ENCODE measurements around the gene TFDP1. TPM values are rescaled to one million over a fixed set of nuclear protein-coding genes. Genes with fewer than 3 reads are reported as not detected.

Gene TFDP1
- total RNA-seq, 1 donor, result 102 TPM

GRCh38 chr13:113550453-113550852 lies 34.1 kb upstream of the TFDP1 start:
- DNase-seq (ENCODE audit: low read depth), result no peak
- no peak overlapping the region for H3K4me3 ChIP-seq (ENCODE audit: low read depth, low read length)
- TF ChIP-seq, protein P1, sequence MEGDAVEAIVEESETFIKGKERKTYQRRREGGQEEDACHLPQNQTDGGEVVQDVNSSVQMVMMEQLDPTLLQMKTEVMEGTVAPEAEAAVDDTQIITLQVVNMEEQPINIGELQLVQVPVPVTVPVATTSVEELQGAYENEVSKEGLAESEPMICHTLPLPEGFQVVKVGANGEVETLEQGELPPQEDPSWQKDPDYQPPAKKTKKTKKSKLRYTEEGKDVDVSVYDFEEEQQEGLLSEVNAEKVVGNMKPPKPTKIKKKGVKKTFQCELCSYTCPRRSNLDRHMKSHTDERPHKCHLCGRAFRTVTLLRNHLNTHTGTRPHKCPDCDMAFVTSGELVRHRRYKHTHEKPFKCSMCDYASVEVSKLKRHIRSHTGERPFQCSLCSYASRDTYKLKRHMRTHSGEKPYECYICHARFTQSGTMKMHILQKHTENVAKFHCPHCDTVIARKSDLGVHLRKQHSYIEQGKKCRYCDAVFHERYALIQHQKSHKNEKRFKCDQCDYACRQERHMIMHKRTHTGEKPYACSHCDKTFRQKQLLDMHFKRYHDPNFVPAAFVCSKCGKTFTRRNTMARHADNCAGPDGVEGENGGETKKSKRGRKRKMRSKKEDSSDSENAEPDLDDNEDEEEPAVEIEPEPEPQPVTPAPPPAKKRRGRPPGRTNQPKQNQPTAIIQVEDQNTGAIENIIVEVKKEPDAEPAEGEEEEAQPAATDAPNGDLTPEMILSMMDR (IDR thresholded peaks at IDR 0.05; ENCODE audit: insufficient read depth, low read length), result no peak

- TF ChIP-seq, protein P1 (IDR thresholded peaks at IDR 0.05; ENCODE audit: insufficient read depth, low read length), result no peak
- no peak for DNase-seq (ENCODE audit: low read depth)
- no peak overlapping the region for H3K4me3 ChIP-seq (ENCODE audit: low read depth, low read length)
Measured at GRCh38 chr13:113551081-113552000, 33.2 kb upstream of the TFDP1 start.

- TF ChIP-seq, protein P1 (IDR thresholded peaks at IDR 0.05; ENCODE audit: insufficient read depth, low read length), result no peak
- no peak for DNase-seq (ENCODE audit: low read depth)
- H3K4me3 ChIP-seq (ENCODE audit: low read depth, low read length), result no peak overlapping the region
Measured at GRCh38 chr13:113552079-113552478, 32.5 kb upstream of the TFDP1 start.

DNA sequence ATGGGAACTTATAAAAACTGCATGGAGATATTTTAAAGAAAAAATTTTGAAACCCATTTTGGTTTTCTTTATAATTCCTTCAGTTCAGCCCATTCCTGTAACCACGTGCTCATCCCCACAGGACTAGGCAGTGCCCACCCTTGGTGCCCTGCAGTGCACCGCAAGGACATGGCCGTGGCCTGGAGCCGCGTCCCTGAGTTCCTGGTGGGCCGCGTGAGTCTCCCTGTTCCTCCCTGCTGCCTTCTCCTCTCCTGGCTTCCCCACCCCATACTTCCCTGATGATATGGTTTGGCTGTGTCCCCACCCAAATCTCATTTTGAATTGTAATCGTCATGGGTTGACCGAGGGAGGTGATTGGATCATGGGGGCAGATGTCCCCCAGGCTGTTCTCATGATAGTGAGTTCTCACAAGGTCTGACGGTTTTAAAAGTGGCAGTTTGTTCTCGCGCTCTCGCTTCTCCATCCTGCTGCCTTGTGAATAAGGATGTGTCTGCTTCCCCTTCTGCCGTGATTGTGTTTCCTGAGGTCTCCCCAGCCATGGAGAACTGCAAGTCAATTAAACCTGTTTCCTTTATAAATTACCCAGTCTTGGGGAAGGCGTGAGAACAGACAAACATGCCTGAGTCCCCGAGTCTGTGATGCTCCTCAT lies 31.6 kb upstream of the TFDP1 start:
- no peak for DNase-seq (ENCODE audit: low read depth)
- TF ChIP-seq, protein P1 (IDR thresholded peaks at IDR 0.05; ENCODE audit: insufficient read depth, low read length), result no peak
- H3K4me3 ChIP-seq (ENCODE audit: low read depth, low read length), result no peak overlapping the region

DNA sequence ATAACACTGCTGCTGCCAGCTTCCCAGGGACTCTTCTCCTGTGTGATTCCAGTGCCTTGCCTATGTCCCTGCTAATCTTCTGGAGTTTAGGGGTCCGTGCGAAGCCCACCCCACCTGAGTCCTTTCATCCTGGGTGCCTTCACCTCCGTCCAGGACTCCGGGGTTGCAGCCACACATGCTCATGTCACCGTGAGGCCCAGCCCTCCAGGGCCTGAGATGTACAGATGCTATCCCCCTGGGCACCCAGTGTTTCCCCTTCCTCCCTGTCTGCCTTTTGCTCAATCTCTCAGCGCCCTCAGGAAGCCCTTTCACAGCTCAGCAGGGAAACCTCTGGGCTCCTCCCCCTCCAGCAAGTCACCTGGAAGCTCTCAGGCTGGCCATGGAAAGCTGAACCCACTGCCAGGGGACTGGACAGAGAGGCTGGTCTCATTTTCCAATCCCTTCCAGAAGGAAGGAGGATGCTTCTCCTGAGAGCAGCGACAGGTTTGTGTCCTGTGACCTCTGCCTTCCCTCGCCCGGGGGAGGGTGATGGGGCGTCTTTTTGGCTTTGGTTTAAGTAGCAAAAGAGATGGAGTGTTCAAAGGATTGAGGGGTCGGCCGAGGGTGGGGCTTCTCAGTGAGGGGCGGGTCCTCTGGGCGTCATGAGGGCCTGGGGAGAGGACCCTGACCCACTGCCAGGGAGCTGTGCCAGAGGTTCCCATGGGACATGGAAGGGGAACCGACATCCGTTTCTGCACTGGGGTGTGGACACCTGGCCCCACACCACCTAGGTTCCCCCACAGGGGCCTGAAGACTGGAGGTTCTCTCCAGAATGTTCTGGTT lies 30.8 kb upstream of the TFDP1 start:
- DNase-seq (ENCODE audit: low read depth), result no peak
- H3K4me3 ChIP-seq (ENCODE audit: low read depth, low read length), result no peak overlapping the region
- TF ChIP-seq, protein P1 (IDR thresholded peaks at IDR 0.05; ENCODE audit: insufficient read depth, low read length), result no peak

DNA sequence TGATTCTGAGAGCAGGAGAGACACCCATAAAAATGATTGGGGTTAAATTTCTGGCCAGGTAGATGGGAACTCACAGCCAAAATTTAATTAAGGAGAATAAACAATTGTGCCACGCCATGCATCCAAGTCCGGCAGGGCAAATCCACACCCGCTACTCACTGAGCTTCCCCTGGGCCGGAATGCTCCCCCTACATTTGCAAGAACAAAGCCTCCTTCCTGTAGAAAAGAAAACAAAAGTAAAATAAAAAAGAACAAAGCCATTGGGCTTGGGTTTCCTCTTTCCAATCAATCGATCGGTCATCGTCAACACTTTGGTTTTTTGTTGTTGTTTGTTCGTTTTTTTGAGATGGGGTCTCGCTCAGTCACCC lies 30.2 kb upstream of the TFDP1 start:
- DNase-seq (ENCODE audit: low read depth), result no peak
- H3K4me3 ChIP-seq (ENCODE audit: low read depth, low read length), result no peak overlapping the region
- TF ChIP-seq, protein P1 (IDR thresholded peaks at IDR 0.05; ENCODE audit: insufficient read depth, low read length), result no peak

Measured in fibroblast of the aortic adventitia (primary cell).